NT2/D1 (cell line): ENCODE data around the gene CACNA1G.
A peak's percentile ranks its signal among the peaks of the same experiment; 100 is the strongest.

ENCODE experiments used
- DNase-seq: peaks from one replicate; pipeline ENCODE4 v3.0.0-alpha.2; 2011; ENCODE audit warnings: low read depth, low spot score
- H3K27me3 ChIP-seq: 2 replicates; pipeline ENCODE4 v1.6.0; 2011; ENCODE audit warnings: mild to moderate bottlenecking; ENCODE audit not compliant: insufficient read length, insufficient read depth
- H3K36me3 ChIP-seq: 2 replicates; pipeline ENCODE4 v1.6.1; 2011; ENCODE audit warnings: mild to moderate bottlenecking, low read length, mixed read lengths; ENCODE audit not compliant: insufficient read depth, insufficient read length
- H3K4me1 ChIP-seq: 2 replicates; pipeline ENCODE4 v1.5.1; 2011; ENCODE audit not compliant: insufficient read depth, insufficient read length
- H3K4me3 ChIP-seq: 2 replicates; pipeline ENCODE4 v1.5.1; 2011; ENCODE audit warnings: low read depth; ENCODE audit not compliant: insufficient read length
- H3K9ac ChIP-seq: 2 replicates; pipeline ENCODE4 v1.6.0; 2011; ENCODE audit warnings: low read depth; ENCODE audit not compliant: insufficient read length
- H3K9me3 ChIP-seq: 2 replicates; pipeline ENCODE4 v1.5.1; 2011; ENCODE audit warnings: mild to moderate bottlenecking, low read length; ENCODE audit not compliant: insufficient read depth
- SUZ12 ChIP-seq: IDR thresholded peaks from 2 replicates; pipeline ENCODE4 v1.6.1; 2011; ENCODE audit not compliant: insufficient read length, insufficient read depth; ENCODE audit errors: extremely low read depth
- YY1 ChIP-seq: IDR thresholded peaks from 2 replicates; pipeline ENCODE4 v1.6.1; 2011; ENCODE audit not compliant: insufficient read length, insufficient read depth
- ZNF274 ChIP-seq: IDR thresholded peaks from 2 replicates; pipeline ENCODE4 v1.6.1; 2011; ENCODE audit warnings: mild to moderate bottlenecking, low read depth, low read length

The CACNA1G gene

GRCh38 chr17:50657627-50658026 lies 97.1 kb downstream of the CACNA1G start:
- H3K36me3 ChIP-seq = no peaks in the 10 kb centered on the region
- no peak overlapping the region for H3K9ac ChIP-seq
- H3K27me3 ChIP-seq = no peaks in the 10 kb centered on the region
- no peak for DNase-seq
- TF ChIP-seq YY1 = no peak
- no peak for TF ChIP-seq SUZ12
- TF ChIP-seq ZNF274 = no peak
- H3K9me3 ChIP-seq = no peaks in the 10 kb centered on the region
- peaks cover 35% of the 10 kb centered on the region for H3K4me1 ChIP-seq
- H3K4me3 ChIP-seq = no peak overlapping the region

- Histone ChIP-seq H3K27me3 (no peaks in the 10 kb centered on the region), H3K9ac (peak overlapping the region; percentile 37), H3K4me3 (no peak overlapping the region), H3K36me3 (no peaks in the 10 kb centered on the region), H3K4me1 (peaks cover 37% of the 10 kb centered on the region), H3K9me3 (no peaks in the 10 kb centered on the region)
- DNase-seq = no peak
- no peak for TF ChIP-seq ZNF274
- TF ChIP-seq SUZ12 = no peak
- no peak for TF ChIP-seq YY1
Measured at GRCh38 chr17:50658616-50659015, 98.1 kb downstream of the CACNA1G start.

GRCh38 chr17:50659179-50659578 lies 98.7 kb downstream of the CACNA1G start:
- Histone ChIP-seq H3K4me1 (peaks cover 41% of the 10 kb centered on the region), H3K36me3 (no peaks in the 10 kb centered on the region), H3K27me3 (no peaks in the 10 kb centered on the region), H3K9me3 (no peaks in the 10 kb centered on the region), H3K4me3 (no peak overlapping the region), H3K9ac (peak overlapping the region; percentile 21)
- DNase-seq = no peak
- no peak for TF ChIP-seq SUZ12
- TF ChIP-seq YY1 = no peak
- TF ChIP-seq ZNF274 = no peak

GRCh38 chr17:50660042-50660886 lies 99.7 kb downstream of the CACNA1G start:
- Histone ChIP-seq H3K36me3 (no peaks in the 10 kb centered on the region), H3K4me3 (no peak overlapping the region), H3K9me3 (no peaks in the 10 kb centered on the region), H3K4me1 (peaks cover 41% of the 10 kb centered on the region), H3K9ac (peak overlapping the region; percentile 11), H3K27me3 (no peaks in the 10 kb centered on the region)
- TF ChIP-seq ZNF274 (no peak), SUZ12 (no peak), YY1 (no peak)
- no peak for DNase-seq

- no peaks in the 10 kb centered on the region for H3K36me3 ChIP-seq
- H3K27me3 ChIP-seq = no peaks in the 10 kb centered on the region
- no peak overlapping the region for H3K4me3 ChIP-seq
- no peaks in the 10 kb centered on the region for H3K9me3 ChIP-seq
- TF ChIP-seq SUZ12 = no peak
- no peak for TF ChIP-seq ZNF274
- no peak for TF ChIP-seq YY1
- no peak for DNase-seq
- H3K9ac ChIP-seq = peak overlapping the region; percentile 0
- peaks cover 41% of the 10 kb centered on the region for H3K4me1 ChIP-seq
Measured at GRCh38 chr17:50660887-50661345, 100.4 kb downstream of the CACNA1G start.

- H3K4me1 ChIP-seq = peaks cover 41% of the 10 kb centered on the region
Measured at GRCh38 chr17:50661348-50661747, 100.8 kb downstream of the CACNA1G start.

GRCh38 chr17:50661795-50662391 lies 101.4 kb downstream of the CACNA1G start:
- TF ChIP-seq YY1 (no peak), ZNF274 (no peak), SUZ12 (no peak)

More at GRCh38 chr17:50661348-50661747, 100.8 kb downstream of the CACNA1G start:
- Histone ChIP-seq H3K9ac (no peak overlapping the region), H3K27me3 (no peaks in the 10 kb centered on the region), H3K36me3 (no peaks in the 10 kb centered on the region), H3K9me3 (no peaks in the 10 kb centered on the region), H3K4me3 (no peak overlapping the region)
- DNase-seq = no peak
- TF ChIP-seq YY1 = no peak
- TF ChIP-seq SUZ12 = no peak
- no peak for TF ChIP-seq ZNF274

More at GRCh38 chr17:50661795-50662391, 101.4 kb downstream of the CACNA1G start:
- H3K4me1 ChIP-seq = peaks cover 37% of the 10 kb centered on the region
- no peaks in the 10 kb centered on the region for H3K27me3 ChIP-seq
- no peaks in the 10 kb centered on the region for H3K36me3 ChIP-seq
- H3K9me3 ChIP-seq = no peaks in the 10 kb centered on the region
- DNase-seq = no peak
- no peak overlapping the region for H3K4me3 ChIP-seq
- H3K9ac ChIP-seq = no peak overlapping the region
